ENCODE measurements around the gene SGCE. TPM values are rescaled to one million over a fixed set of nuclear protein-coding genes. Genes with fewer than 3 reads are reported as not detected.

The SGCE gene
- total and polyA plus RNA-seq, 8 donors: 49.9 to 84.9 (median 72.8) TPM

DNA sequence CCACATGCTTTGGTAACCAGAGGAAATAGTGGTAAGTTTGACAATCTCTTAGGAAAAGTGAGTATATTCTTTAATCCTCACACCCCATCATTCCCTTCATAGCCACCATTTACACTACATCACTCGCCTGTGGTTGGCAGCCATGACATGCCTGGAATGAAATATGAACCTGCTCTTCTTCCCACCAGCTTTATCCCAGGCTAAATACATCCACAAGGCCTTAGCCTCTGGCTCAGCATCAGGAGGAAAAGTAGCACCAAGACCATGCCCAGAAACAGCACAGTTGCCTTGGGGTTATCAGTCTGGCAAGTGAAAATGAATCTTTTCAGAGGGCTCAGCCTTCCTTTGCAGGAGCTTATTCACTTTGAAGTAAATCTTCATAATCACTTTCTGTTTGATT lies 40.3 kb downstream of the SGCE start:
- Histone ChIP-seq H3K36me3 (no peaks in the 10 kb centered on the region), H3K27me3 (no peaks in the 10 kb centered on the region), H3K9me3 (no peaks in the 10 kb centered on the region), H3K27ac (no peak overlapping the region), H3K4me3 (no peak overlapping the region), H3K4me1 (peaks cover 0 to under 1% of the 10 kb centered on the region in 2 donors)
- no peak for ATAC-seq
- no peak for TF ChIP-seq CTCF (IDR thresholded peaks at IDR 0.05)
- DNase-seq: no peak
- intact Hi-C loops (cut with DNase I): no loop called here

- Histone ChIP-seq H3K4me1 (no peaks in the 10 kb centered on the region), H3K9me3 (no peaks in the 10 kb centered on the region), H3K27ac (no peak overlapping the region), H3K4me3 (no peak overlapping the region), H3K27me3 (no peaks in the 10 kb centered on the region), H3K36me3 (no peaks in the 10 kb centered on the region)
- intact Hi-C loops (cut with DNase I): no loop called here
- no peak for ATAC-seq
- no peak for TF ChIP-seq CTCF (IDR thresholded peaks at IDR 0.05)
- no peak for DNase-seq
Observed at GRCh38 chr7:94612661-94613060, 43.3 kb downstream of the SGCE start.

GRCh38 chr7:94612253-94612652 lies 43.7 kb downstream of the SGCE start:
- Histone ChIP-seq H3K36me3 (no peaks in the 10 kb centered on the region), H3K4me3 (no peak overlapping the region), H3K27ac (no peak overlapping the region), H3K27me3 (no peaks in the 10 kb centered on the region), H3K4me1 (no peaks in the 10 kb centered on the region), H3K9me3 (no peaks in the 10 kb centered on the region)
- no peak for TF ChIP-seq CTCF (IDR thresholded peaks at IDR 0.05)
- intact Hi-C loops (cut with DNase I): no loop called here
- ATAC-seq: no peak
- DNase-seq: no peak

- no peak for DNase-seq
- H3K27ac ChIP-seq: no peak overlapping the region
- no peaks in the 10 kb centered on the region for H3K36me3 ChIP-seq
- H3K4me3 ChIP-seq: no peak overlapping the region
- intact Hi-C loops (cut with DNase I): no loop called here
- no peaks in the 10 kb centered on the region for H3K27me3 ChIP-seq
- no peaks in the 10 kb centered on the region for H3K9me3 ChIP-seq
- no peak for ATAC-seq
- no peaks in the 10 kb centered on the region for H3K4me1 ChIP-seq
- TF ChIP-seq CTCF (IDR thresholded peaks at IDR 0.05): no peak
Observed at GRCh38 chr7:94609561-94609960, 46.4 kb downstream of the SGCE start.

- no peak for TF ChIP-seq CTCF (IDR thresholded peaks at IDR 0.05)
- H3K27ac ChIP-seq: no peak overlapping the region
- DNase-seq (no peak), ATAC-seq (no peak)
- H3K4me3 ChIP-seq: no peak overlapping the region
- no peaks in the 10 kb centered on the region for H3K27me3 ChIP-seq
- H3K4me1 ChIP-seq: no peaks in the 10 kb centered on the region
- H3K36me3 ChIP-seq: no peaks in the 10 kb centered on the region
- intact Hi-C loops (cut with DNase I): no loop called here
- H3K9me3 ChIP-seq: no peaks in the 10 kb centered on the region
Observed at GRCh38 chr7:94605031-94605430, 50.9 kb downstream of the SGCE start.

All from left lung (tissue), 10 donors.